Duodenal mucosa (tissue), 2 donors: ENCODE measurements around the gene BRSK2.
A peak's percentile ranks its signal among the peaks of the same experiment; 100 is the strongest.

Experiments
- H3K27ac ChIP-seq: one replicate; pipeline ENCODE4 v1.7.0; 2013; ENCODE audit warnings: low read depth, low read length
- H3K27me3 ChIP-seq, 2 donors: one replicate each; pipeline ENCODE4 v1.7.0; 2013; ENCODE audit warnings: low read length in 2 of 2, control low read depth in 1 of 2; ENCODE audit not compliant: insufficient read depth in 2 of 2, control insufficient read depth in 1 of 2
- H3K36me3 ChIP-seq, 2 donors: one replicate each; pipeline ENCODE4 v1.7.0; 2013; ENCODE audit warnings: low read length in 2 of 2, control low read depth in 1 of 2; ENCODE audit not compliant: insufficient read depth in 2 of 2, control insufficient read depth in 1 of 2
- H3K4me1 ChIP-seq, 2 donors: one replicate each; pipeline ENCODE4 v1.7.0; 2013; ENCODE audit warnings: low read length in 2 of 2, control low read depth in 1 of 2; ENCODE audit not compliant: insufficient read depth in 2 of 2, control insufficient read depth in 1 of 2
- H3K4me3 ChIP-seq, 2 donors: one replicate each; pipeline ENCODE4 v1.7.0; 2013; ENCODE audit warnings: low read length in 2 of 2, low read depth in 1 of 2
- H3K9ac ChIP-seq, 2 donors: one replicate each; pipeline ENCODE4 v1.7.0; 2013; ENCODE audit warnings: low read length in 2 of 2, low read depth in 1 of 2
- H3K9me3 ChIP-seq, 2 donors: one replicate each; pipeline ENCODE4 v1.7.0; 2013; ENCODE audit warnings: low read length in 2 of 2, control low read depth in 1 of 2; ENCODE audit not compliant: control insufficient read depth in 1 of 2

Gene BRSK2

DNA sequence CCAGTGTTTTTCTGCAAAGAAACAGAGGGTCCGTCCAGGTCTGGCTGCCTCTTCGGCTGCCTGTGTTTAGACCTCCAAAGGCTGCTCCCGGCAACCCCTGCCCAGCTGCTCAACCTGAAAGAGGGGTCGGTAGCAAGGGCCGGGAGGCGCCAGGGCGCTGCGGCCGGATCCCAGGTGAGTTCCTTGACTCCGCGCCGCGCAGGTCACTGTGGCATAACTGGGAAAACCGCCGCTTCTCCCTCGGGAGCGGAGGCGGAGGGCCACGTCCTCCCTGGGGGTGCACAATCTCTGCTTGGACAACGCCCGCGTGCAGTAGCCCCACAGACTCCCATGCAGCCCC is 1.0 kb upstream of the BRSK2 start:
- Histone ChIP-seq H3K36me3 (no peaks in the 10 kb centered on the region), H3K9me3 (no peaks in the 10 kb centered on the region), H3K27ac (no peak overlapping the region), H3K9ac (peak overlapping the region in 1 of 2 donors; percentile 6), H3K4me3 (peak overlapping the region in 1 of 2 donors; percentile 65), H3K27me3 (peaks cover 31 to 40% of the 10 kb centered on the region in 2 donors), H3K4me1 (peaks cover 0 to 10% of the 10 kb centered on the region in 2 donors)

- Histone ChIP-seq H3K9ac (peak overlapping the region in 1 of 2 donors; percentile 6), H3K36me3 (no peaks in the 10 kb centered on the region), H3K4me3 (peak overlapping the region; percentile 50 to 65), H3K9me3 (no peaks in the 10 kb centered on the region), H3K4me1 (peaks cover 0 to 10% of the 10 kb centered on the region in 2 donors), H3K27ac (no peak overlapping the region), H3K27me3 (peaks cover 31 to 40% of the 10 kb centered on the region in 2 donors)
Measured at GRCh38 chr11:1389103-1389931, 417 bp upstream of the BRSK2 start.

- Histone ChIP-seq H3K27ac (no peak overlapping the region), H3K4me3 (no peak overlapping the region), H3K36me3 (no peaks in the 10 kb centered on the region), H3K4me1 (peaks cover 0 to 10% of the 10 kb centered on the region in 2 donors), H3K27me3 (peaks cover 31 to 40% of the 10 kb centered on the region in 2 donors), H3K9me3 (no peaks in the 10 kb centered on the region), H3K9ac (no peak overlapping the region)
Measured at GRCh38 chr11:1390569-1391164, 933 bp downstream of the BRSK2 start.

- Histone ChIP-seq H3K9ac (no peak overlapping the region), H3K9me3 (no peaks in the 10 kb centered on the region), H3K36me3 (no peaks in the 10 kb centered on the region), H3K27me3 (peaks cover 31 to 40% of the 10 kb centered on the region in 2 donors), H3K27ac (no peak overlapping the region), H3K4me1 (peaks cover 0 to 10% of the 10 kb centered on the region in 2 donors), H3K4me3 (no peak overlapping the region)
Measured at GRCh38 chr11:1391165-1392075, 1.7 kb downstream of the BRSK2 start.

GRCh38 chr11:1392111-1392510 is 2.4 kb downstream of the BRSK2 start:
- Histone ChIP-seq H3K9ac (no peak overlapping the region), H3K36me3 (no peaks in the 10 kb centered on the region), H3K4me3 (no peak overlapping the region), H3K4me1 (peaks cover 0 to 10% of the 10 kb centered on the region in 2 donors), H3K27ac (no peak overlapping the region), H3K9me3 (no peaks in the 10 kb centered on the region), H3K27me3 (peaks cover 31 to 43% of the 10 kb centered on the region in 2 donors)

GRCh38 chr11:1392561-1392960 is 2.8 kb downstream of the BRSK2 start:
- no peak overlapping the region for H3K27ac ChIP-seq
- no peak overlapping the region for H3K4me3 ChIP-seq
- H3K9ac ChIP-seq: no peak overlapping the region
- H3K36me3 ChIP-seq: no peaks in the 10 kb centered on the region
- H3K9me3 ChIP-seq: no peaks in the 10 kb centered on the region
- peaks cover 0 to 10% of the 10 kb centered on the region in 2 donors for H3K4me1 ChIP-seq
- peaks cover 31 to 42% of the 10 kb centered on the region in 2 donors for H3K27me3 ChIP-seq

DNA sequence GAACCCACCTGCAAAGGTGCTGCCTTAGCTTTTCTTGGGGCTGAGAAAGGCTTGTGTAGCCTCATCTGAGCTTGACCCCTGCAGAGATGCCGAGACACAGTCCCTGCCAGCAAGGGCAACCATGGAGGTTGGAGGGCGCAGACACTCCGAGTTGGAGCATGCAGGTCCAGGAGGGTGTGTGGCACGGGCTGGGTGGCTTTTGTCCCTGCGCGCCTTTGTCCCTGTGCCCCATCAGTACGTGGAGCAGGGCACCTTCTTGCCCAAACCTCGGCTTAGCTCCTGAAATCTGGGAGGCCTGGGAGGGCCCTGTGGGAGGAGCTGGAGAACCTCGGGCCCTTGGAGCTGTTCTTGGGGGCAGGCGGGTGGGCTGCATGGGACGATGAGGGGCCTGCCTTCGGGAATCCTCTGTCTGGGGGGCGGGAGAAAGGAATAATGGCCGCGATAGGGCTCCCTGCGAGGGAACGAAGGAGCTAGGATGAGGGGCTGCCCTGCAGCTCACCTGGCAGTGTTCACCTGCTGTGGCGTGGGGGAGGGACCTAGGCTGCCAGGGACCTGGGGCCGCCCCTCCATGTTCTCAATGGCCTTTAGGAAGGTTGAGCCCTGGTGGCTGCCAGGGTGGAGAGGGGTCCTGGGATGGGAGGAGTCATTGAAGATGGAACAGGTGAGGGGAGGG is 3.4 kb downstream of the BRSK2 start:
- Histone ChIP-seq H3K27ac (no peak overlapping the region), H3K9me3 (no peaks in the 10 kb centered on the region), H3K4me3 (no peak overlapping the region), H3K4me1 (peaks cover 0 to 10% of the 10 kb centered on the region in 2 donors), H3K9ac (no peak overlapping the region), H3K27me3 (peaks cover 29 to 36% of the 10 kb centered on the region in 2 donors), H3K36me3 (no peaks in the 10 kb centered on the region)

DNA sequence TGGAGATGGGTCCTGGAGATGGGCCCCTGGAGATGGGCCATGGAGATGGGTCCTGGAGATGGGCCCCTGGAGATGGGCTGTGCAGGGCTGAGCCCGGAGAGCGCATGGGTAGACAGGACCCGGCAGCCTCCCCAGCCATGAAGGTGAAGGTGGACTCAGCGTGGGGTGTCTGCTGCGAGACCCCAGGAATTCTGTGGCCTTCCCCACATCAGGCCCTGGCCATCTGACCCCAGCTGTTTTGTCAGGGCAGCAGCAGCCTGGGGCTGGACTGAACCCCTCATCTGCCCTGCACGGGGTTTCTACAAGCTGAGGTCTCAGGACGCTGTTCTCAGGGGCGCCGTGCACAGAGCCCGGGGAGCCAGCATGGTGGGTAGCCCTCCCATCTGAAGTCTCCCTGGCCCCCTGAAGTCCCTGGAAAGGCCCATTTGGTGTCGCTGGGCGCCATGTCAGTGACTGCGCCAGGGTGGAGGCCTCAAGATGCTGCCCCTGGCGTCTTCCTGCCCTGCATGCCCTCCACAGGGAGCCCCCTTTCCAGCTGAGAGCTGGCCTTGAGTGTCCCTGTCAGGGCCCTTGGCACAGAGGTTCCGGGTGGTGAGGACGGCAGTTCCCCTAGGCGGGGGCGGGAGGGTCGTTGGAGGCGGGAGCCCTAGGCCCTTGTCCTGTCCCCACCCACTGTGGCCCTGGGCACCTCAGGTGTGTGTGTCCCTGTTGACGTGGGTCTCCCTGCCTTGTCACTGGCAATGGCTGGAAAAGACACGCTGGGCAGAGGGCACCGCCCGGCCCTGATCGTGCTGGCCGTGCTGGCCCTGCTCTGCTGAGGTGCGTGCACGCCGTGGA is 5.4 kb downstream of the BRSK2 start:
- no peaks in the 10 kb centered on the region for H3K9me3 ChIP-seq
- H3K4me1 ChIP-seq: no peaks in the 10 kb centered on the region
- H3K27me3 ChIP-seq: peaks cover 18 to 27% of the 10 kb centered on the region in 2 donors
- no peak overlapping the region for H3K4me3 ChIP-seq
- no peak overlapping the region for H3K27ac ChIP-seq
- no peak overlapping the region for H3K9ac ChIP-seq
- no peaks in the 10 kb centered on the region for H3K36me3 ChIP-seq

DNA sequence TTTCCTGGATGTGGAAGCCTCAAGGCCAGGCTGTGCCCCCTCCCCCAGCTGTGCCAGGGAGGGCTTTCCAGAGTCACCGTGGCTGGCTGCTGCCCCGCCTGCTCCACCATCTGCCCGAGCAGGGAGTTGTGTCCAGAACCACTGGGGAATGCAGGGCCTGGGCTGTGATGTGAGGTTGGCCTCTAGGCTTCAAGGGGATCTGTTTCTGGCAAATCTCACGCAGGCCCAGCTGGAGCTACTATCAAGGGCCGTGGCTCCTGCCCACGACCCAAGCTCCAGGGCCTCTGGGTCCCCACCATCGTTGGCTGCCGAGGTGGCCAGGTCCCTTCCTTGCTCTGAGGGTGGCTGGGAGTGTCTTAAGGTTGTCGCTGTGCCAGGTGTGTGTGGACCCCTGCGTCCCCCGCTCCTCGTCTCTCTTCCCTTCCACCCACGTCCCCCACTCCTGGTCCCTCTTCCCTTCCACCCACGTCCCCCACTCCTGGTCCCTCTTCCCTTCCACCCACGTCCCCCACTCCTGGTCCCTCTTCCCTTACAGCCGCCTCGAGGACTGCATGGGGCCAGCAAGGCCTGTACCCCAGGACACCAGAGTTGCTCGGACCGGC is 6.1 kb downstream of the BRSK2 start:
- Histone ChIP-seq H3K9me3 (no peaks in the 10 kb centered on the region), H3K36me3 (no peaks in the 10 kb centered on the region), H3K27ac (no peak overlapping the region), H3K4me1 (no peaks in the 10 kb centered on the region), H3K4me3 (no peak overlapping the region), H3K27me3 (peaks cover 15 to 24% of the 10 kb centered on the region in 2 donors), H3K9ac (no peak overlapping the region)
